ACC112 (cell line): ENCODE data around the gene ANAPC5.
"Not testable (repeated sequence)": the region's sequence is repeated elsewhere in the genome, so short reads cannot be mapped to it uniquely, and the experiment has no call there.

Experiments
- H2AFZ ChIP-seq: fragments of 200-600 bp; sonication (generic); one replicate; pipeline ENCODE4 v1.6.0; 2017; ENCODE audit warnings: antibody characterized with exemption, low read length; ENCODE audit not compliant: unreplicated experiment
- H3K27ac ChIP-seq: fragments of 200-600 bp; sonication (generic); 2 replicates; pipeline ENCODE4 v1.5.1; 2014; ENCODE audit warnings: low read depth, mild to moderate bottlenecking, antibody characterized with exemption, low read length, moderate library complexity
- H3K27me3 ChIP-seq: fragments of 200-600 bp; sonication (generic); 2 replicates; pipeline ENCODE4 v1.6.1; 2014; ENCODE audit warnings: mild to moderate bottlenecking, antibody characterized with exemption, low read length, moderate library complexity, mixed read lengths; ENCODE audit not compliant: insufficient read depth
- H3K36me3 ChIP-seq: fragments of 200-600 bp; sonication (generic); 2 replicates; pipeline ENCODE4 v1.6.1; 2016; ENCODE audit warnings: mild to moderate bottlenecking, antibody characterized with exemption, low read length, moderate library complexity, mixed read lengths; ENCODE audit not compliant: insufficient read depth
- H3K4me1 ChIP-seq: fragments of 200-600 bp; sonication (generic); one replicate; pipeline ENCODE4 v1.6.1; 2016; ENCODE audit warnings: low read length, mixed read lengths; ENCODE audit not compliant: insufficient read depth, unreplicated experiment, control insufficient read depth
- H3K4me3 ChIP-seq: fragments of 200-600 bp; sonication (generic); 2 replicates; pipeline ENCODE4 v1.5.1; 2014; ENCODE audit warnings: mild to moderate bottlenecking, low read depth, low read length
- H3K79me2 ChIP-seq: fragments of 200-600 bp; sonication (generic); one replicate; pipeline ENCODE4 v1.6.0; 2016; ENCODE audit warnings: low read length; ENCODE audit not compliant: control insufficient read depth, unreplicated experiment, insufficient read depth

The ANAPC5 gene

GRCh38 chr12:121283841-121284240, 68.4 kb downstream of the ANAPC5 start:
- Histone ChIP-seq H3K4me3 (no peak overlapping the region), H3K36me3 (no peaks in the 10 kb centered on the region), H3K27ac (no peak overlapping the region), H3K4me1 (peaks cover 11% of the 10 kb centered on the region), H3K27me3 (no peaks in the 10 kb centered on the region), H2AFZ (no peak overlapping the region), H3K79me2 (peaks cover 14% of the 10 kb centered on the region)

- Histone ChIP-seq H3K4me1 (peaks cover 16% of the 10 kb centered on the region), H3K27ac (no peak overlapping the region), H2AFZ (no peak overlapping the region), H3K27me3 (no peaks in the 10 kb centered on the region), H3K36me3 (no peaks in the 10 kb centered on the region), H3K79me2 (peaks cover 17% of the 10 kb centered on the region), H3K4me3 (no peak overlapping the region)
Observed at GRCh38 chr12:121283388-121283787, 68.8 kb downstream of the ANAPC5 start.

- H3K36me3 ChIP-seq, H3K4me3 ChIP-seq, H3K27me3 ChIP-seq, H3K27ac ChIP-seq, H2AFZ ChIP-seq: not testable (repeated sequence)
- H3K79me2 ChIP-seq = peaks cover 14% of the 10 kb centered on the region
- H3K4me1 ChIP-seq = peaks cover 18% of the 10 kb centered on the region
Observed at GRCh38 chr12:121282910-121283309, 69.3 kb downstream of the ANAPC5 start.

GRCh38 chr12:121282072-121282742, 70.0 kb downstream of the ANAPC5 start:
- Histone ChIP-seq H3K36me3 (no peaks in the 10 kb centered on the region), H2AFZ (no peak overlapping the region), H3K4me3 (no peak overlapping the region), H3K79me2 (peaks cover 11% of the 10 kb centered on the region), H3K27me3 (no peaks in the 10 kb centered on the region), H3K4me1 (peaks cover 21% of the 10 kb centered on the region), H3K27ac (no peak overlapping the region)

- Histone ChIP-seq H3K4me1 (peaks cover 28% of the 10 kb centered on the region), H3K79me2 (peaks cover 11% of the 10 kb centered on the region)
- not testable (repeated sequence) for H3K4me3 ChIP-seq, H3K36me3 ChIP-seq, H2AFZ ChIP-seq, H3K27me3 ChIP-seq, H3K27ac ChIP-seq
Observed at GRCh38 chr12:121281116-121281515, 71.1 kb downstream of the ANAPC5 start.

GRCh38 chr12:121280531-121280930, 71.7 kb downstream of the ANAPC5 start:
- Histone ChIP-seq H3K79me2 (peaks cover 11% of the 10 kb centered on the region), H3K4me1 (peaks cover 28% of the 10 kb centered on the region)
- not testable (repeated sequence) for H3K27ac ChIP-seq, H3K36me3 ChIP-seq, H3K4me3 ChIP-seq, H2AFZ ChIP-seq, H3K27me3 ChIP-seq

GRCh38 chr12:121279507-121279915, 72.7 kb downstream of the ANAPC5 start:
- Histone ChIP-seq H2AFZ (peak overlapping the region; percentile 20), H3K36me3 (no peaks in the 10 kb centered on the region), H3K4me1 (peaks cover 28% of the 10 kb centered on the region)

GRCh38 chr12:121279071-121279375, 73.2 kb downstream of the ANAPC5 start:
- H2AFZ ChIP-seq = peak overlapping the region; percentile 20
- no peaks in the 10 kb centered on the region for H3K36me3 ChIP-seq
- H3K4me1 ChIP-seq = peaks cover 28% of the 10 kb centered on the region
- H3K4me3 ChIP-seq = no peak overlapping the region
- peaks cover 11% of the 10 kb centered on the region for H3K79me2 ChIP-seq
- H3K27me3 ChIP-seq = no peaks in the 10 kb centered on the region
- H3K27ac ChIP-seq = peak overlapping the region; percentile 80

More at GRCh38 chr12:121279507-121279915, 72.7 kb downstream of the ANAPC5 start:
- peak overlapping the region; percentile 80 for H3K27ac ChIP-seq
- H3K79me2 ChIP-seq = peaks cover 11% of the 10 kb centered on the region
- H3K27me3 ChIP-seq = no peaks in the 10 kb centered on the region
- no peak overlapping the region for H3K4me3 ChIP-seq

GRCh38 chr12:121278169-121279070, 73.8 kb downstream of the ANAPC5 start:
- Histone ChIP-seq H2AFZ (no peak overlapping the region), H3K4me1 (peaks cover 28% of the 10 kb centered on the region), H3K4me3 (no peak overlapping the region), H3K27ac (peak overlapping the region; percentile 80), H3K79me2 (peaks cover 10% of the 10 kb centered on the region), H3K36me3 (no peaks in the 10 kb centered on the region), H3K27me3 (no peaks in the 10 kb centered on the region)

- Histone ChIP-seq H2AFZ (no peak overlapping the region), H3K27ac (peak overlapping the region; percentile 94), H3K79me2 (peaks cover 5% of the 10 kb centered on the region)
Observed at GRCh38 chr12:121277374-121277759, 74.8 kb downstream of the ANAPC5 start.

More at GRCh38 chr12:121277374-121277759, 74.8 kb downstream of the ANAPC5 start:
- Histone ChIP-seq H3K36me3 (no peaks in the 10 kb centered on the region), H3K4me1 (peaks cover 28% of the 10 kb centered on the region), H3K4me3 (peak overlapping the region; percentile 43; the same call in 1 of the 2 replicates), H3K27me3 (no peaks in the 10 kb centered on the region)
